Right ventricle myocardium inferior (tissue), 1 donor: ENCODE results near the gene HCST. TPM values are rescaled to one million over a fixed set of nuclear protein-coding genes. Genes with fewer than 3 reads are reported as not detected.
"Not testable (repeated sequence)": the region's sequence is repeated elsewhere in the genome, so short reads cannot be mapped to it uniquely, and the experiment has no call there.

Source experiments
- ATAC-seq: fragments of 200-7000 bp; cut with Tn5 transposase; one replicate; pipeline ENCODE4 v1.9.1; 2020; ENCODE audit warnings: mild to moderate bottlenecking, moderate library complexity
- DNase-seq: peaks from one replicate; pipeline ENCODE4 v3.0.0; 2021; ENCODE audit errors: missing footprints
- intact Hi-C: fragments of 100-400 bp; cut with DNase I; formaldehyde crosslinking; loops from one replicate; pipeline ENCODE4 v1.11.0; 2022
- total RNA-seq: library from RNA; stranded (reverse); fragmentation: NEBNext Ultra II Directional; extraction: Animal tissue kit (Norgen Biotek cat#: 25700); gene quantifications from one replicate; pipeline ENCODE4 v1.2.1, GENCODE V29; 2021
- donor health status: DM: no; HTN: yes; CAD: no; lungs with severe emphysema.

HCST gene
- total RNA-seq, 1 donor from 2014 or later, result 6.3 TPM

DNA sequence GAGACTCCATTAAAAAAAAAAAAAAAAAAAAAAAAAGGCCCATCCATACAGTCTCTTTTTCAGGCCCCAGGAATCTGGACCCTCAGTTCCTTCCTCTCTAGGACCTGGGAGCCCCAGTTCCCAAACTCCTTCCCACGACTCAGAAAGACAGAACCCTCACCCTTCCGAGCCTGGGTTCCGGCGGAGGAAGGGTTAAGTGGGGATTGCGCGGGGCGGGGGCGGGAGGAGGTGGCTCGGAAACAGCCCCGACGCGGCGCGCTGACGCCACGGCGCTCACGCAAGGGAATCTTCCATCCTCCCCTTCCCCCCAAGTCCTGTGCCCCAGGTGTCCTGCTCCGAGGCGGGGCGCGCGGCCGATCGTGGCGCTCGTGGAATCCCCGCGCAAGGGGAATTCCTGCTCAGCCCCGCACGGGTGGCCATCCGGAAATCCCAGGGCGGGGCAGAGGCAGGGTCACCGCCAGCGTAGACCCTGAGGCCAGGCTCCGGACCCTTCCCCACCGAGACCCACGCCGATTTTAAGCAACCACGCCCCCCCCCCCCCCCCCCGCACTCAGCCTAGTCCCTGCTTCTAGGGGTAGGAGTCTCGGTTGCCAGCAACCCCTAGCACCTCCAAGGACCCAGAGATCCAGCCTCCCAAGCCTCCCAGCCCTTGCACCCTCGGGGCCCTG is 2.6 kb upstream of the HCST start:
- ATAC-seq (peak; percentile 86), DNase-seq (peak; percentile 93)
- intact Hi-C loops, result loop anchor here (5.0 kb wide), 1 partner anchor 33 kb away; no protein-coding TSS in a partner anchor

DNA sequence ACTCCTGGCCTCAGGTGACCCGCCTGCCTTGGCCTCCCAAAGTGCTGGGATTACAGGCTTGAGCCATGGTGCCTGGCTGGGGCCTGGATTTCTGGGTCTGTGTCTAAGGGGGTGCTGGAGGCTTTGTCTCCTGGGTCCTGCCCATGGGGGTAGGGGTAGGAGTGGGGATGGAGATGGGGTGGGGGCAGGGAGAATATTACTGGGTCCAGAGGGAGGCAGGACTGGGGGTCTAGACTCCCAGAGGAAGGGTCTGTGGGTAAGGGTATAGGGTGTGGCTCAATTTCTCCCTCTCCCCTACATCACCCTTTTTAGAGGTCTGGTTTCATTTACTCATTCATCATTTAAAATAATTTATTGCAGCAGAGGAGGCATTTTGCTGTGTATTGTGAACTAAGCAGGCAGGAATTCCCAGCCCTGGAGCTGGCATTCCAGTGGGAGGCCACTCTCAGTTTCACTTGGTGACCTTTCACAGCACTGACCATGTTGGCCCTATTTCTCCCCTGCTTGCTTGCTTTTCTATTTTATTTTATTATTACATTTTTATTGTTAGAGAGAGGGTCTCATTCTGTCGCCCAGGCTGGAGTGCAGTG is 1.2 kb upstream of the HCST start:
- no peak for ATAC-seq
- DNase-seq, result no peak
- intact Hi-C loops, result no loop called here

GRCh38 chr19:35902870-35903475 is 644 bp downstream of the HCST start:
- DNase-seq, result no peak
- intact Hi-C loops, result no loop called here
- ATAC-seq, result no peak

DNA sequence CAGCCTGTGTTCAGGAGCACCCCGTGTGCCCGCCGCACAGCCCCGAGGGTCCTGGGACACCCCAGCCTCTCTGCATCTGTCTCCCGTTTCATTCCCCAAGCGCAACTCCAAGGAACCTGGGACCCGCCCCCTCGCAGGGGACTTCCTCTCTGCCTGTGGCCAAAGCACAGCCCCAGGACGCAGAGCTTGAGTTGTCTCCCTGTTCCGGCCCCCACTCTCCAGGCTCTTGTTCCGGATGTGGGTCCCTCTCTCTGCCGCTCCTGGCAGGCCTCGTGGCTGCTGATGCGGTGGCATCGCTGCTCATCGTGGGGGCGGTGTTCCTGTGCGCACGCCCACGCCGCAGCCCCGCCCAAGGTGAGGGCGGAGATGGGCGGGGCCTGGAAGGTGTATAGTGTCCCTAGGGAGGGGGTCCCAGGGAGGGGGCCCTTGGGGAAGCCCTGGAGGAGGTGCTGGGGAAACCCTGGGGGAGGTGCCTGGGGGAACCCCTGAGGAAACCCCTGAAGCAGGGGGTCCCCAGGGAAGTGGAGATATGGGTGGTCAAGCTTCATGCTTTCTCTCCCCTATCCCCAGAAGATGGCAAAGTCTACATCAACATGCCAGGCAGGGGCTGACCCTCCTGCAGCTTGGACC is 1.3 kb downstream of the HCST start:
- ATAC-seq (peak; percentile 25), DNase-seq (peak; percentile 95)
- intact Hi-C loops, result no loop called here

DNA sequence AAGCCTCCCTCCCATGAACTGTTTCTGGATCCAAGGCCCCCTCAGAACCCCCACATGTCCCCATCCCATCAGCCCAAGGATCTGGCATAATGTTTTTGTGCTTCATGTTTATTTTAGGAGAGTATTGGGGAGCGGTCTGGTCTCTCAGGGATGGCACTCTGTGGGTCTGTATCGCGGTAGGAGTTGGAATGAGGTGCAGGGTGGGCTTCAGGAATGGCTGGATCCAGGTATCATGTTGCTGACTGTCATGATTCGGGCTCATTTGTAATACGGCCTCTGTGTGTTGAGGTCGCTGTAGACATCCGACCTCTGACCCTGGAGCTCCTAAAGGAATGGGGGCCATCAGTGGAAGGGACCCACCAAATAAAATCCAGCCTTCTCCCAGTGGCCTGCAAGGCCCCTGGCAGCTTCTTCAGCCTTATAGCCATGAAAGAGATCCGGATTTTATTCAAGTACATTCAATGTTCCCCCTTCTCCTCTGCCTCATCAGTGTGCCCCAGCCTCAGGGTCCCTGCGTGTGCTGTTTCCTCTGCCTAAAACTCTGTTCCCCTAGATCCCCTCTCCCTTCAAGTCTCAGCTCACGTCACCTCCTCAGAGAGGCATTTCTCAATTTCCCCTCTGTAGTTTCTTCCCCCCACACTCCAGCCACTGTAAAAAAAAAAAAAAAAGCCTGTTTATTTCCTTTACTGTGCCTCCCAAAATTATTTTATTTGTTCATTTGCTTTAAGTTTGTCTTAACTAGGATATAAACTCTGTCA is 2.2 kb downstream of the HCST start:
- ATAC-seq, result no peak
- DNase-seq, result no peak
- intact Hi-C loops, result no loop called here

GRCh38 chr19:35905178-35905727 is 2.9 kb downstream of the HCST start:
- ATAC-seq, result no peak
- intact Hi-C loops, result no loop called here
- no peak for DNase-seq

DNA sequence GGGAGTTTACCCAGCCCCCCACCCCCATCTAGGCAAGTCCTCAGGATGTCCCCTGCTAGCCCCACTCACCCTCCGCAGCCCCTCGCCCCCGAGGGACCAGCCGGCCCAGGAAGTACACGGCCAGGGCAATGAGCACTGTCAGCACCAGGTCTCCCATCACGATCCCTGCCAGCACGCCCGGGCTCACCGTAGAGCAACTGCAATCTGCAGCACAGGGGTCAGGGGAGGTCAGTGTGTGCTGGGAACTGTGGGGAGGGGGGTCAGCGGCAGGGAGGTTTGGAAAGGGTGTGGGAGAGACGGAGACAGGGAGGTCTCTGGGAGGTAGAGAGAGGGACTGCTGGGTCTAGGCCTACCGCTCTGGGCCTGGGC is 5.0 kb downstream of the HCST start:
- DNase-seq (no peak), ATAC-seq (no peak)
- intact Hi-C loops, result no loop called here

- intact Hi-C loops, result no loop called here
- ATAC-seq (peak; percentile 42), DNase-seq (peak; percentile 90)
Observed at GRCh38 chr19:35908010-35908441, 5.7 kb downstream of the HCST start, which contains the start of gene TYROBP. TYROBP (minus strand) TSS chr19:35908295; CDS start chr19:35908228, 67 bp downstream.

GRCh38 chr19:35908973-35909683 is 6.8 kb downstream of the HCST start:
- intact Hi-C loops, result no loop called here
- DNase-seq, result peak; percentile 95
- peak; percentile 91 for ATAC-seq

GRCh38 chr19:35909684-35910035 is 7.3 kb downstream of the HCST start:
- ATAC-seq (no peak), DNase-seq (no peak)
- intact Hi-C loops, result no loop called here

DNA sequence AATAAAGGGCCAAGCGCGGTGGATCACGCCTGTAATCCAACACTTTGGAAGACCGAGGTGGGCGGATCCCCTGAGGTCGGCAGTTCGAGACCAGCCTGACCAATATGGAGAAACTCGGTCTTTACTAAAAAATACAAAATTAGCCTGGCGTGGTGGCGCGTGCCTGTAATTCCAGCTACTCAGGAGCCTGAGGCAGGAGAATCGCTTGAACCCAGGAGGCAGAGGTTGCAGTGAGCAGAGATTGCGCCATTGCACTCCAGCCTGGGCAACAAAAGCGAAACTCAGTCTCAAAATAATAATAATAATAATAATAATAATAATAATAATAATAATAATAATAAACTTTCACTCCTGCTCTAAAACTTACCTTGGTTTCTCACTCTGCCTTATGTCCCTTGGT is 8.0 kb downstream of the HCST start:
- ATAC-seq, intact Hi-C loops: not testable (repeated sequence)

GRCh38 chr19:35911173-35911572 is 8.8 kb downstream of the HCST start:
- intact Hi-C loops, result no loop called here
- no peak for ATAC-seq
- DNase-seq, result no peak

More for the DNA sequence above, 8.0 kb downstream of the HCST start:
- DNase-seq, result not testable (repeated sequence)

DNA sequence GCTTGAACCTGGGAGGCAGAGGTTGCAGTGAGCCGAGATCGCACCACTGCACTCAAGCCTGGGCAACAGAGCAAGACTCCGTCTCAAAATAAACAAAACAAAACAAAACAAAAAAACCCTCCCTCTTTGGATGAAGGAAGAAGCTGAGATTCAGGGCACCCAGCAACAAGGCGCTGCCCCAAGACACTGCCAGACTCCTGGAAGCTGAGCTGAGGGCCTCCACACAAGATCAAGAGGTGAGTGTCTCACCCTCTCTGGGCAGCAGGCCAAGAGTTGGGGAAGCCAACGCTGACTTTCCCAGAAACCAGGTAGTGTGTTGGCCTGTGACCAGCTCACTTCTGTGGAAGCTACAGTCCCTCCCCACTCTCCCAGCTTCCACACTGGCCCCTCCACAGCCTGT is 9.5 kb downstream of the HCST start:
- intact Hi-C loops, result no loop called here
- no peak for ATAC-seq
- no peak for DNase-seq

GRCh38 chr19:35913589-35913988 is 11.3 kb downstream of the HCST start:
- ATAC-seq, result no peak
- intact Hi-C loops, result no loop called here
- no peak for DNase-seq

GRCh38 chr19:35915443-35915842 is 13.1 kb downstream of the HCST start:
- no peak for DNase-seq
- ATAC-seq, result no peak
- intact Hi-C loops, result no loop called here

GRCh38 chr19:35919306-35919705 is 17.0 kb downstream of the HCST start:
- intact Hi-C loops, result no loop called here
- no peak for ATAC-seq
- DNase-seq, result no peak

DNA sequence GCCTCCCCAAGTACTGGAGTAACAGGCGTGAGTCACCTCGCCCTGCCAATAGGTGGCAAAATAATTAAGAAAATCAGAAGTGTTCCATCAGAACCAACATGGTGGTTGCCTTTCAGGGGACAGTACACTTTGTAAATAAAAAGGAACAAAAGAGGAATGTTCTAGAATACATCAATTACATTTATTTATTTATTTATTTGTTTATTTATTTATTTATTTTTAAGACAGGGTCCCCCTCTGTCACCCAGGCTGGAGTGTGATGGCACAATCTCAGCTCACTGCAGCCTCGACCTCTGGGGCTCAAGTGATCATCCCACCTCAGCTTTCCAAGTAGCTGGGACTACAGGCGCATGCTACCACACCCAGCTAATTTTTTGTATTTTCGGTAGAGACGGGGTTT is 18.7 kb downstream of the HCST start:
- ATAC-seq (no peak), DNase-seq (no peak)
- intact Hi-C loops, result no loop called here

- ATAC-seq, result no peak
- no peak for DNase-seq
- intact Hi-C loops, result no loop called here
Observed at GRCh38 chr19:35925501-35925900, 23.2 kb downstream of the HCST start.
